GM21619 (cell line): Measurements from ENCODE around the gene ZNF316.

ENCODE experiments used
- ATAC-seq: cut with Tn5 transposase; IDR thresholded peaks from one replicate; pipeline ENCODE4 v1.9.1; 2021; ENCODE audit not compliant: unreplicated experiment

The ZNF316 gene

DNA sequence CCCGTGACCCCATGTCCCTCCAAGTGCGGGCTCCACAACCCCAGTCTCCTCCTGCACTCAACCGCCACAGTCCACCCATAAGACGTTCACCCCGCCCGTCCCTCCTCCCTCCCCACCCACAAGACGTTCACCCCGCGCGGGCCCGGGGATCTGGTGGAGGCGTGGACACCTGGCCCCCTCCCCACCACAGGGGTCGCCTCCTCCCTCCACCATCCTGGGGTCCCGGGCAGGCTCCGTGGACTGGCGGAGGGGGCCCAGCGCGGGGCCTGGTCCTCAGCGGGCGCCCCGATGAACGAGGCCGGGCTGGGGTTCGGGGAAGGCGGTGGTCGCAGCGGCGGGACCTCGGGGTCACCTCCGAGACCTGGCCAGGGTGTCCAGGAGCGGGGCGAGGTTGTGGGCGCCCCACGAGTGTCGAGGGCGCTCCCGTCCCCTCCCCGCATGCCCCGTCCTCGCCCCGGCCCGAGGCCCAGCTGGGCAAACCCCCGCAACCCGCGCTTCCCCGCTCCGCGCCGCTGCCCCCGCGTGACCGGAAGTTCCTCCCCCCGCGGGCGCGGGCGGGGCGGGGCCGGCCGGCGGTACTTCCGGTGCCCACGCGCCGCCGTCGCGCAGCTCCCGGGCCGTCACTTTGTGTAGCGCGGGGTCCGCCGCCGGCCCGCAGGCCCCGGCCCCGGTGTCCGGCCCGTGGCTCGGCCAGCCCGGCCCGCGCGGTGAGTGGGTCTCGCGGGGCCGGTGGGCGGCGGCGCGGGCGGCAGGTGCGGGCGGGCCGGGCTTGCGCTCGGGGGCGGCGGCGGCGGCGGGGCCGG, at the start of gene ZNF316:
Gene ZNF316 (plus strand): TSS at position 578 of the 803 bp plus-strand sequence. CDS start 5,092 bp downstream, outside the sequence.
- peak; percentile 61 for ATAC-seq

DNA sequence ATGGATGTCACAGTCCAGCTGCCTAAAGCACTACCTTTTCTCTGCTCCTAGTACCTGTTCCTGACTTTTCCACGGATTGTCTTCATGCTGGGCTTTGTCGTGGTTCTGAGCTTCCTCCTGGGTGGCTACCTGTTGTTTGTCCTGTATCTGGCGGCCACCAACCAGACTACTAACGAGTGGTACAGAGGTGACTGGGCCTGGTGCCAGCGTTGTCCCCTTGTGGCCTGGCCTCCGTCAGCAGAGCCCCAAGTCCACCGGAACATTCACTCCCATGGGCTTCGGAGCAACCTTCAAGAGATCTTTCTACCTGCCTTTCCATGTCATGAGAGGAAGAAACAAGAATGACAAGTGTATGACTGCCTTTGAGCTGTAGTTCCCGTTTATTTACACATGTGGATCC, 48.6 kb upstream of the ZNF316 start:
- ATAC-seq: no peak

GRCh38 chr7:6589151-6589828, 47.8 kb upstream of the ZNF316 start:
- ATAC-seq: no peak

DNA sequence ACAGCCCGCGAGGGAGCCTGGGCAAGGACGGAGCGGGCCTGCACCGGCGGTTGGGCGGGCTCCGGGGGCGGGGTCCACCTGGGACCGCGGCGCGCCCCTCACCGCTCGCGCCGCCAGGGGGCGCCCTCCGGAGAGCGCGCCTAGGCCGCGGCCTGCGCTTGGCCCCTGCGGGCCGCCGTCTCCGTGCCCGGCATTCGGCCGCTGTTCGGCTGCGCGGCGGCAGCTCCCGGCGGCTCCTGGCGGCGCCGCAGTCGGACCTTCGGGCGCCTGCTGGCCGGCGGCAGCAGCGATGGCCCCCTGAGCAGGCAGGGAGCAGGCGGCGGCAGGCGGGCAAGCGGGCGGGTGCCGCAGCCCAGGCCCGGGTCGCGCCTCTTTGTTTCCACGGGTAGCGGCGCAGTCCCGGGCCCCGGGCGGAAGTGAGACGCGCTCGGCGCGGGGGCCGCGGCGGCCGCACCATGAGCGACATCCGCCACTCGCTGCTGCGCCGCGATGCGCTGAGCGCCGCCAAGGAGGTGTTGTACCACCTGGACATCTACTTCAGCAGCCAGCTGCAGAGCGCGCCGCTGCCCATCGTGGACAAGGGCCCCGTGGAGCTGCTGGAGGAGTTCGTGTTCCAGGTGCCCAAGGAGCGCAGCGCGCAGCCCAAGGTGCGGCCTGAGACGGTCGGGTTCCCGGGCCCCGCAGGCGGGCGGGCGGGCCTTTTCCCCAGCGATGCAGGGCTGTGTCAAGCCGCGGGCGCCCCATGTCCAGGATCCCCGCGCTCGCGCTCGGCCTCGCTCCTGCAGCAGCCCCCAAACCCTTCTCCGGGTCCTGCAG, 47.1 kb upstream of the ZNF316 start, which contains the start of gene INTS15:
Gene INTS15 (plus strand): TSS at position 193 of the 816 bp plus-strand sequence. CDS start 263 bp downstream, at position 456.
- peak; percentile 77 for ATAC-seq

DNA sequence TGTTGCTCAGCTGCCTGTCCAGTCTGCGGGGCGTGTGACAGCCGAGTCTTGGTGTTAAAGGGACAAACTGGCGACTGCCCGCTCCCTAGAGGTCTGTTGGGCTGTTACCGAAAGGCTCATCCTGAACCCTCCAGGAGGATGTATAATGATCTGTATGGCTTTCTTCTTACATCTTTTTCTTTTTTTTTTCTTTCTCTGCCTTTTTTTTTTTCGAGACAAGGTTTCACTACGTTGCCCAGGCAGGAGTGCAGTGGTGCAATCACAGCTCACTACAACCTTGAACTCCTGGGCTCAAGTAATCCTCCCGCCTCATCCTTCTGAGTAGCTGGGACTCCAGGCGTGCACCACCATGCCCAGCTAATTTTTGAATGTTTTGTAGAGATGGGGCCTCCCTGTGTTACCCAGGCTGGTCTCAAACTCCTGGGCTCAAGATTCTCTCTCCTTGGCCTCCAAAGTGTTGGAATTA, 46.4 kb upstream of the ZNF316 start:
- ATAC-seq: peak; percentile 29

- ATAC-seq: no peak
Measured at GRCh38 chr7:6600093-6600492, 37.0 kb upstream of the ZNF316 start.

GRCh38 chr7:6604458-6604857, 32.7 kb upstream of the ZNF316 start:
- no peak for ATAC-seq

DNA sequence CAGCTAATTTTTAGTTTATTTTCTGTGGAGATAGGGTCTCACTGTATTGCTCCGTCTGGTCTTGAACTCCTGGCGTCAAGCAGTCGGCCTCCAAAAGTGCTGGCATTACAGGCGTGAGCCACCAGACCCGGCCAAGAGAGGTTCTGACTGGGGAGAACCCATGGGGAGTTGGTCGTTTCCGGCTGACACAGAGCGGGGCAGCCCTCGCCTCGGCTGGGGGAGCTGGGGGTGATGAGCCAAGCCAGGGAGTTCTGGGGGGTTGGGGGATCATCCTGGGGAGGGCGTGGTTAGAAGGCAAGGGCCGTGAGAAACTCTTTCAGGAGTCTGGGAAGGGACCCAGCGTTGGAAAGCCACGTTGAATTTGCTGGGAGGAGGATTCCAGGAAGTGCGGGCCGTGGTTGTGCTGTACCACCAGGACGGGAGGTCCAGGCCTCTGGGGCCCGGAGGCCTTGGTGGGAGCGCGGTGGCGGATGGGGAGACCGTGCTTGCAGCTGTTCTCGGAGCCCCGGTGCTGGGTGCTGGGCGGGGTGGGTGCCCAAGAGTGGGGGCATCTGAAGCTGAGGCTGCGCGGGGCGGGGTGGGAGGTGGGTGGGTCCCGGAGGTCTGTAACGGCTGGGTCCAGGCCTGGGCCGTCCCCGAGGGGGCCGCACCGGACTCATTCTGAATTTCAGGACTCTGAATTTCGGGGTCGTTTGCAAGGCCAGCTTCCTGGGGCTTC, 30.1 kb upstream of the ZNF316 start:
- no peak for ATAC-seq

GRCh38 chr7:6607651-6608051, 29.5 kb upstream of the ZNF316 start:
- no peak for ATAC-seq

- no peak for ATAC-seq
Measured at GRCh38 chr7:6608081-6608480, 29.0 kb upstream of the ZNF316 start.

DNA sequence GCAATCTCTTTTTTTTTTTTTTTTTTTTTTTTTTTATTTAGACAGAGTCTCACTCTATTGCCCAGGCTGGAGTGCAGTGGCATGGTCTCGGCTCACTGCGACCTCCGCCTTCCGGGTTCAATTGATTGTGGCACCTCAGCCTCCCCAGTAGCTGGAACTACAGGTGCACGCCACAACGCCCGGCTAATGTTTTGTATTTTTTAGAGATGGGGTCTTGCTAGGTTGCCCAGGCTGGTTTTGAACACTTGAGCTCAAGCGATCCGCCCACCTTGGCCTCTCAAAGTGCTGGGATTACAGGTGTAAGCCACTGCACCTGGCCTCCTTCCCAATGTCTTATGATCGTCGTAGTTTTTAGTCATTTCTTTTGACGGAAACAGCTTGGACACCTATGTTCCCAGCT, 28.3 kb upstream of the ZNF316 start:
- no peak for ATAC-seq

DNA sequence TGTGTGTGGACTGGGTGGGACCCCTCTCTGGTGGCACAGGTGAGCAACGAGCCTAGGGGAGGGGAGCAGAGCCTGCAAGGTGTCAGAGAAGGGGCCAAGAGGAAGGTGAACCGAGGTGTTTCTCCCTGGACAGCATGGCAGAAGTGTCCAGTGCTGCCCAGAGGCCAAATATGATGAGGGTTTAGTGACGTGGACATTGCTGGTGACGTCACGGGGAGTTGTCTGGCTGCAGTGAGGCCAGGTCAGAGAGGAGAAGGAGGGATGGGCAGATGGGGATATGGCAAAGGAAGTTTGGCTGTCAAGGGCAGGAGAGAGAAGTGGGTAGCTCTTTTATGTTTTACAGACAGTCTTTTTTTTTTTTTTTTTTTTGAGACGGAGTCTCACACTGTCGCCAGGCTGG, 24.3 kb upstream of the ZNF316 start:
- ATAC-seq: no peak

- no peak for ATAC-seq
Measured at GRCh38 chr7:6613706-6614105, 23.4 kb upstream of the ZNF316 start.

DNA sequence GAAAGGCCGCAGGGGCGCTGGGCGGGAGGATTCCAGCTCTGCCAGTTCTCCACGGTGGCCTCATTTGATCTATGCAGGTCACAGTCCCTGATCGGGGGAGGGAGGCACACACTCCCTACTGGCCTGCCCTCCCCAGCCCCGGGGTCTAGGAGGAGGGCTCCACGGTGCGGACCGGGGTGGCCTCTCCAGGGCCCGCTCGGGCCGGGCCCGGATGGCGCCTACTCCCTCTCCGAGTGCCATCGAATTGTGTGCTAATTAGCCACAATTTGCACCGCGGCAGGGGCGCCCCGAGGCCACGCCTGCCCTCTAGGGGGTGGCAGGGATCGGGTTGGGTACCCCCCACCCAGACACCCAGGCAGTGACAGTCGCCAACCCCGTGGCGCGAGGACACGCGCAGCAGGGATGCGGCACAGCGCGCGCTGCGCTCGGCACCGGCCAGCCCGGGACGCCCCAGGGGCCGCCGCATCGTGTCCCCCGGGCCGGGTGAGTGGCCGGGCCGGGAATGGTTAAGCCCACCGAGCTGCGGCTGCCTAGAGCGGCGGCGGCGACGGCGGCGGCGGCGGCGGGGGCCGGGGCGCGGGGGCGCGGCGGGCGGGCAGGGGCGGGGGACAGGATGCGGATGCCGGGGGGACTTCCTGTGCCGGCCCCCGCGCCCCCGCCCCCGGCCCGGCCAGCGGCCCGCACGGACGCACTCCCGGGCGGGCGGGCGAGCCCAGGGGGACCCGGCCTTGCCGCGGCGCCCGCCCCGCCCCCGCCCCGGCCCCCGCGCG, 22.0 kb upstream of the ZNF316 start, which contains the start of gene ZNF853:
Gene ZNF853 (plus strand): TSS at position 658 of the 770 bp plus-strand sequence. CDS start 565 bp downstream, outside the sequence.
- no peak for ATAC-seq

GRCh38 chr7:6615723-6616555, 21.2 kb upstream of the ZNF316 start:
- ATAC-seq: no peak

DNA sequence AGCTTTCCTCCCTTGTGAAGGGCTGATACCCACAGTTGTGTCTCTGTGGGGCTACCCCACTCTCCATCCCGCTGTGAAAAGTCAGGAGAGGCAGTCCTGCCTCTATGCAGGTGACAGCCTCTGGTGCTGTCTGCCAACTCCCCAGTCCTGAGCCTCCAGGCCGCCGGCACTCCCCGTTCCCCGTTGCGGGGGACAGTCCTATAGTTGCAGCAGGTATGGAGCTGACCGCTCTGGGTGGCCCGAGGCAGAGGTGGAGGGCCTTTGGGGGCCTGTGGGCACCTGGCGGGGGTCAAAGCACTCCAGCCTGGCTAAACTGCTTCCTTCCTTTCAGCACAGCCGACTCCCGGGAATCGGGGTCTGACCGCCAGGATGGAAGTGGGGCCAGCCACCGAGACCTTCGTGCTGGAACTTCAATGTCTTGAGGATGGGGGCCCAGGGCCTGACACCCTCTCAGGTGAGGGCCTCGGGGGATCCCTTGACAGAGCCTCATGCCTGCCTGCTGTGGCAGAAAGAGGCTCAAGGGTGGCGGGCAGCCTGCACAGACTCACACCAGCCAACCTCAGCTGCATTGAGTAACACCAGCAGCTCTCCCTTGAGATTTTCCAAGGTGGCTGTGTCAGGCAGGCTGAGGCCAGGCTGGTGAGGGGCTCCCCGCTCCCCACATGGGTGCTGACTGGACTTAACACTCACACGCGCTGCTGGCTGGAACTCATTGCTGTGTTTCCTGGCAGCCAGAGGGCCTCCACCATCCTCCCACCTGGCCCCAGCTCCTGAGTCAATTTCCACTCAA, 20.1 kb upstream of the ZNF316 start:
- no peak for ATAC-seq

DNA sequence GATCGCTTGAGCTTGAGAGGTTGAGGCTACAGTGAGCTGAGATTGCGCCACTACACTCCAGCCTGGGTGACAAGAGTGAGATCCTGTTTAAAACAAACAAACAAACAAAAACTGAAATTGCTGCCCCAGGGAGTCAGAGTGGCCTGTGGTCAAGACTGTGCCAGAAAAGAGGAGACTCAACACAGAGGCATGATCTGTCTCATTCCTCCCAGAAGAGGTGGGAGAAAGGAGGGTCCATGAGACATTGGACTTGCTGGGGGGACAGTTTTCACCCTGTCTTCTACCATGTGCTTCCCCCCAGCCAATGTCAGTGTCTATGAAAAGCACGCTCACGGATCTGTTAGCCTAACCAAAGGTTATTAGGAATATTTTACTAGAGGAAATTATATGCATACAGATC, 18.5 kb upstream of the ZNF316 start:
- no peak for ATAC-seq

GRCh38 chr7:6619961-6620360, 17.2 kb upstream of the ZNF316 start:
- ATAC-seq: no peak
